Ovary (tissue), 9 donors: ENCODE measurements around the gene CADPS2. TPM values are rescaled to one million over a fixed set of nuclear protein-coding genes. Genes with fewer than 3 reads are reported as not detected.

ENCODE experiments used
- DNase-seq, 5 donors: peaks; one replicate each; pipeline ENCODE4 v3.0.0-alpha.2; 2019 to 2020
- H3K27ac ChIP-seq, 2 donors: fragments of 200-600 bp; one replicate each; pipeline versions ENCODE4 v1.5.1 to v1.8.0; 2019 to 2022
- H3K27me3 ChIP-seq: fragments of 200-600 bp; one replicate; pipeline ENCODE4 v1.8.0; 2022
- H3K36me3 ChIP-seq: fragments of 200-600 bp; sonication (generic); one replicate; pipeline ENCODE4 v1.5.1; 2019
- H3K4me1 ChIP-seq: one replicate; pipeline ENCODE4 v1.8.1; 2013; ENCODE audit warnings: mild to moderate bottlenecking, moderate library complexity; ENCODE audit not compliant: insufficient read depth
- H3K4me3 ChIP-seq: fragments of 200-600 bp; sonication (generic); one replicate; pipeline ENCODE4 v1.5.1; 2017
- H3K9me3 ChIP-seq, 2 donors: fragments of 200-600 bp in 1 of 2; sonication (generic) in 1 of 2; one replicate each; pipeline versions ENCODE4 v1.5.1 to v1.8.1; 2013 to 2019; ENCODE audit warnings: mild to moderate bottlenecking in 1 of 2, moderate library complexity in 1 of 2
- EP300 ChIP-seq: sonication (generic); formaldehyde crosslinking; IDR thresholded peaks from one replicate; pipeline ENCODE4 v1.6.1; 2017; ENCODE audit warnings: antibody characterized with exemption
- POLR2A ChIP-seq: fragments of 450-650 bp; IDR thresholded peaks from one replicate; pipeline ENCODE4 v1.6.1; 2017; ENCODE audit warnings: antibody characterized with exemption, mild to moderate bottlenecking, moderate library complexity
- WGBS, 3 donors: extraction: QIAGEN DNeasy Blood & Tissue Kit in 1 of 3; methylation state at CpG; one replicate each; pipeline versions ENCODE4 v1.1.5 to v1.1.7; 2013 to 2017; 5-methylcytosine and 5-hydroxymethylcytosine counted together
- intact Hi-C, 4 donors: fragments of 100-400 bp; cut with DNase I; formaldehyde crosslinking; loops; one replicate each; pipeline versions ENCODE4 v1.11.0 to v1.15.1; 2022 to 2023
- polyA plus RNA-seq, 2 donors: library from polyadenylated mRNA; stranded (reverse); fragments of 200-250 nt in 1 of 2; fragments of 350-450 nt in 1 of 2; fragmentation: Illumina TruSeq in 1 of 2; extraction: RNeasy Lipid Tissue Mini Kit (QIAGEN cat#74804) in 1 of 2; gene quantifications; one replicate each; pipeline ENCODE4 v1.2.3, GENCODE V29; 2013 to 2014
- total RNA-seq, 7 donors: library from RNA; depleted of rRNA in 2 of 7; stranded (reverse); fragments of >200 nt in 2 of 7; fragmentation: NEBNext Ultra II Directional in 3 of 7; extraction: Animal tissue kit (Norgen Biotek cat#: 25700) in 3 of 7; gene quantifications; one replicate each; pipeline versions ENCODE4 v1.1.0 to v1.2.4, GENCODE V29; 2016 to 2023
- TF ChIP-seq, protein P1 (sequence below), 3 donors: fragments of 450-650 bp in 2 of 3; fragments of 200-600 bp in 1 of 3; IDR thresholded peaks; one replicate each; pipeline versions ENCODE4 v1.5.1 to v1.8.0; 2016 to 2022; ENCODE audit warnings: antibody characterized with exemption in 3 of 3, mild to moderate bottlenecking in 1 of 3
- donor health status: DM: no; HTN: no; CAD: no; lungs with moderate emphysema.
- donor health status: DM: no; HTN: no; CAD: no.
- donor health status: Bipolar disorder and iron deficiency.
- donor health status: DM: yes; HTN: yes; CAD: no.
- donor health status: DM: no; HTN: no; CAD: no.
- donor health status: DM: yes; HTN: yes; CAD: no.

CADPS2 gene
- total and polyA plus RNA-seq, 9 donors, result 10.1 to 26.7 (median 16.6) TPM

DNA sequence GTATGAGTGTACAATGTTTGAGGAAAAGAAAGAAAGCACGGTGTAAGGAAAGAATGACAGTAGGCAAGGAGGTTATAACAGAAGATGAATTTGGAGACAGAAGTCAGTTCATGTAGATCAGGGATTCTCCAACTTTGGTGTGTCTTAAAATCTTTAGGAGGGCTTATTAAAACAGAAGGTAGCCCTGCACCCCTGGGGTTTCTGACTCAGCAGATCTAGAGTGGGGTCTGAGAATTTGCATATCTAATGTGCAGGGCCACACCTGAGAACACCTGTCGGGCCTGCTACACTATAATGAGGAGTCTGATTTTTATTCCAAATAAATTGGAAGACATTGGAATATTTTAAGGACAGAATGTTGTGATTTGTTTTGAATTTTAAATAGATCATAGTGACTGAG, 307.9 kb downstream of the CADPS2 start:
- intact Hi-C loops, result no loop called here
- Histone ChIP-seq H3K9me3 (no peaks in the 10 kb centered on the region), H3K4me1 (no peaks in the 10 kb centered on the region), H3K27me3 (no peaks in the 10 kb centered on the region), H3K27ac (no peak overlapping the region), H3K36me3 (no peaks in the 10 kb centered on the region), H3K4me3 (no peak overlapping the region)
- WGBS, 3 donors, result 95 to 97% (median 96%) methylated on average over 2 of the region's 2 CpGs
- TF ChIP-seq POLR2A, result no peak
- TF ChIP-seq, protein P1, sequence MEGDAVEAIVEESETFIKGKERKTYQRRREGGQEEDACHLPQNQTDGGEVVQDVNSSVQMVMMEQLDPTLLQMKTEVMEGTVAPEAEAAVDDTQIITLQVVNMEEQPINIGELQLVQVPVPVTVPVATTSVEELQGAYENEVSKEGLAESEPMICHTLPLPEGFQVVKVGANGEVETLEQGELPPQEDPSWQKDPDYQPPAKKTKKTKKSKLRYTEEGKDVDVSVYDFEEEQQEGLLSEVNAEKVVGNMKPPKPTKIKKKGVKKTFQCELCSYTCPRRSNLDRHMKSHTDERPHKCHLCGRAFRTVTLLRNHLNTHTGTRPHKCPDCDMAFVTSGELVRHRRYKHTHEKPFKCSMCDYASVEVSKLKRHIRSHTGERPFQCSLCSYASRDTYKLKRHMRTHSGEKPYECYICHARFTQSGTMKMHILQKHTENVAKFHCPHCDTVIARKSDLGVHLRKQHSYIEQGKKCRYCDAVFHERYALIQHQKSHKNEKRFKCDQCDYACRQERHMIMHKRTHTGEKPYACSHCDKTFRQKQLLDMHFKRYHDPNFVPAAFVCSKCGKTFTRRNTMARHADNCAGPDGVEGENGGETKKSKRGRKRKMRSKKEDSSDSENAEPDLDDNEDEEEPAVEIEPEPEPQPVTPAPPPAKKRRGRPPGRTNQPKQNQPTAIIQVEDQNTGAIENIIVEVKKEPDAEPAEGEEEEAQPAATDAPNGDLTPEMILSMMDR (IDR thresholded peaks at IDR 0.05), result no peak
- no peak for TF ChIP-seq EP300
- DNase-seq, result no peak

DNA sequence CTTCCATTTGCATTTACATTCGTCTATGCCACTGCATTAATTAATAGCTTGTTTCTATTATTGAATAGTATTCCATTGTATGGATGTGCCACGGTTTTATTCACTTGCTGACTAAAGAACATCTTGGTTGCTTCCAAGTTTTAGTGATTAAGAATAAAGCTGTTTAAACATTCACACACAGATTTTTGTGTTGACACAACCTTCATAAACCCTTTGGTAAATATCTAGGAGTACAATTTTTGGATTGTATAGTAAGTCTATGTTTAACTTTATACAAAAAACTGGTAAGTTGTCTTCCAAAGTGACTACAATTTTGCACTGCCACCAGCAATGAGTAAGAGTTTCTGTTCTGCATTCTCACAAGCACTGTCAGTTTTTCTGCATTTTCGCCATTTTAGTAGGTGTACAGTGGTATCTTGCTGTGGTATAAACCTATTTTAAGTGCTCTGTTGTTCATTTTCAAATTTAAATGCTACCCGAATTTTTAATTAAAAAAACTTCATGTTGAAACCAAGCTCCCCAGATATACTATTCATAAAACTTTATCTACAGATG, 308.7 kb downstream of the CADPS2 start:
- Histone ChIP-seq H3K27ac (no peak overlapping the region), H3K4me1 (no peaks in the 10 kb centered on the region), H3K9me3 (no peaks in the 10 kb centered on the region), H3K4me3 (no peak overlapping the region), H3K36me3 (no peaks in the 10 kb centered on the region), H3K27me3 (no peaks in the 10 kb centered on the region)
- 93 to 95% (median 95%) methylated on average over 4 of the region's 4 CpGs for WGBS, 3 donors
- intact Hi-C loops, result no loop called here
- no peak for DNase-seq
- TF ChIP-seq, protein P1 (IDR thresholded peaks at IDR 0.05), result no peak
- no peak for TF ChIP-seq EP300
- TF ChIP-seq POLR2A, result no peak

DNA sequence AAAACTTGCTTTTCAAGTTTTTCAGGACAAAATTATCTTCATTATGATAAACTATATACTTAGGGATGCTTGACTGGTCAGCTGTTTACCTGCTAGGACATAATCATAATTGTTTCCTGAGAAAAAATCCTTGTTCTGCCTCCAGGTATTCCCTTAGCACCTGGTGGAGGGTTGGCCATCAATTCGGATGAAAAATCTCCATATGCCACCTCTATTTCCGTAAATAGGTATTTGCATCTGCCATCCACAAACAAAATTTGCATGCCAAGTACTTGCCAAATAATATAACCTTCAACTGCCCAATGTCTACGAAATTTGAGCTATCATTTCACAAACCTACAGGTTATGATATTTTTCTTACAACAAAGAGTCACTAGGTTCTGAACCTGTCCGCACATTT, 313.6 kb downstream of the CADPS2 start:
- no peaks in the 10 kb centered on the region for H3K9me3 ChIP-seq
- intact Hi-C loops, result no loop called here
- no peak overlapping the region for H3K27ac ChIP-seq
- no peaks in the 10 kb centered on the region for H3K27me3 ChIP-seq
- TF ChIP-seq EP300 (no peak), POLR2A (no peak)
- TF ChIP-seq, protein P1 (IDR thresholded peaks at IDR 0.05), result no peak
- DNase-seq, result no peak
- H3K36me3 ChIP-seq, result no peaks in the 10 kb centered on the region
- 94 to 96% (median 95%) methylated on average over 4 of the region's 4 CpGs for WGBS, 3 donors
- H3K4me3 ChIP-seq, result no peak overlapping the region
- H3K4me1 ChIP-seq, result no peaks in the 10 kb centered on the region

DNA sequence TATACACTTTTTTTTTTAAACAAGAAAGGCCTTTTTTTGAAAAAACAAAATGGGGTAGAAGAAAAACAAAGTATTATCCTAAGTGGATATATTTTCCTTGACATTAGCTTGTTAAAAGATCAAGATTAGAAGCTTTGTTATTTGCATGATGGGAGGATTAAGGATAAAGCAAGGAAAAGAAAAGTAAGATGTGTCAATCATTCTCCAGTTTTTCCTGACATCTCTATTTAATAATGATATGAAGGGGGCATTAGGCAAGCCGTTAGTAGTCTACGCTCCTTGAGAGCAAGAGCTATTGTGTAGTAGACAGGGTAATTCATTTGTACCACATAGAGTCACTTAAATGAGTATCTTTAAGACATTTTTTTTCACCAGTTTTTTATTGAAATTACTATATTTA, 324.9 kb downstream of the CADPS2 start:
- Histone ChIP-seq H3K36me3 (no peaks in the 10 kb centered on the region), H3K27me3 (no peaks in the 10 kb centered on the region), H3K9me3 (no peaks in the 10 kb centered on the region), H3K4me3 (no peak overlapping the region), H3K27ac (no peak overlapping the region), H3K4me1 (no peaks in the 10 kb centered on the region)
- TF ChIP-seq EP300, result no peak
- TF ChIP-seq, protein P1 (IDR thresholded peaks at IDR 0.05), result no peak
- TF ChIP-seq POLR2A, result no peak
- intact Hi-C loops, result no loop called here
- WGBS, 3 donors, result 95 to 99% (median 98%) methylated on average over 2 of the region's 2 CpGs
- DNase-seq, result no peak
